Measurements from ENCODE around the gene CTSZ. TPM values are rescaled to one million over a fixed set of nuclear protein-coding genes. Genes with fewer than 3 reads are reported as not detected.

Gene CTSZ
- total and polyA plus RNA-seq, 2 of the 8 experiments (the other 6 are each of a cell fraction or from before 2014, with no cell fraction given) = 32.8 to 34.0 TPM

DNA sequence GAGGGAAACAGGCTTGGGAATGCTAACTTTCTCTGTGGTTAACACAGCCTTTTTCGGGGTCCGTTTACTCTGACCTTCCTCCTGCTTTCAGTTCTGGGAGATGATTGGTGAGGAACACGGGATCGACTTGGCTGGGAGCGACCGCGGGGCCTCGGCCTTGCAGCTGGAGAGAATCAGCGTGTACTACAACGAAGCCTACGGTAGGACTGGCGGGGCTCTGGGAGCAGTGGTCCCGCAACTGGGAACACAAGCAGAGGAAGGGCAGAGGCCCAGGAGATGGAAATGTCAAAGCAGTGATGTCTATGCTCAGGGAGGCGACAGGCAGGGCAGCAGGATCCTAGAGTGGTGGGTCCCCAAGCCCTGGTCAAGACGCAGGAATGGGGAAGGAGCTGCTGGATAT lies 15.7 kb upstream of the CTSZ start (continued):
- TF ChIP-seq, protein P1, sequence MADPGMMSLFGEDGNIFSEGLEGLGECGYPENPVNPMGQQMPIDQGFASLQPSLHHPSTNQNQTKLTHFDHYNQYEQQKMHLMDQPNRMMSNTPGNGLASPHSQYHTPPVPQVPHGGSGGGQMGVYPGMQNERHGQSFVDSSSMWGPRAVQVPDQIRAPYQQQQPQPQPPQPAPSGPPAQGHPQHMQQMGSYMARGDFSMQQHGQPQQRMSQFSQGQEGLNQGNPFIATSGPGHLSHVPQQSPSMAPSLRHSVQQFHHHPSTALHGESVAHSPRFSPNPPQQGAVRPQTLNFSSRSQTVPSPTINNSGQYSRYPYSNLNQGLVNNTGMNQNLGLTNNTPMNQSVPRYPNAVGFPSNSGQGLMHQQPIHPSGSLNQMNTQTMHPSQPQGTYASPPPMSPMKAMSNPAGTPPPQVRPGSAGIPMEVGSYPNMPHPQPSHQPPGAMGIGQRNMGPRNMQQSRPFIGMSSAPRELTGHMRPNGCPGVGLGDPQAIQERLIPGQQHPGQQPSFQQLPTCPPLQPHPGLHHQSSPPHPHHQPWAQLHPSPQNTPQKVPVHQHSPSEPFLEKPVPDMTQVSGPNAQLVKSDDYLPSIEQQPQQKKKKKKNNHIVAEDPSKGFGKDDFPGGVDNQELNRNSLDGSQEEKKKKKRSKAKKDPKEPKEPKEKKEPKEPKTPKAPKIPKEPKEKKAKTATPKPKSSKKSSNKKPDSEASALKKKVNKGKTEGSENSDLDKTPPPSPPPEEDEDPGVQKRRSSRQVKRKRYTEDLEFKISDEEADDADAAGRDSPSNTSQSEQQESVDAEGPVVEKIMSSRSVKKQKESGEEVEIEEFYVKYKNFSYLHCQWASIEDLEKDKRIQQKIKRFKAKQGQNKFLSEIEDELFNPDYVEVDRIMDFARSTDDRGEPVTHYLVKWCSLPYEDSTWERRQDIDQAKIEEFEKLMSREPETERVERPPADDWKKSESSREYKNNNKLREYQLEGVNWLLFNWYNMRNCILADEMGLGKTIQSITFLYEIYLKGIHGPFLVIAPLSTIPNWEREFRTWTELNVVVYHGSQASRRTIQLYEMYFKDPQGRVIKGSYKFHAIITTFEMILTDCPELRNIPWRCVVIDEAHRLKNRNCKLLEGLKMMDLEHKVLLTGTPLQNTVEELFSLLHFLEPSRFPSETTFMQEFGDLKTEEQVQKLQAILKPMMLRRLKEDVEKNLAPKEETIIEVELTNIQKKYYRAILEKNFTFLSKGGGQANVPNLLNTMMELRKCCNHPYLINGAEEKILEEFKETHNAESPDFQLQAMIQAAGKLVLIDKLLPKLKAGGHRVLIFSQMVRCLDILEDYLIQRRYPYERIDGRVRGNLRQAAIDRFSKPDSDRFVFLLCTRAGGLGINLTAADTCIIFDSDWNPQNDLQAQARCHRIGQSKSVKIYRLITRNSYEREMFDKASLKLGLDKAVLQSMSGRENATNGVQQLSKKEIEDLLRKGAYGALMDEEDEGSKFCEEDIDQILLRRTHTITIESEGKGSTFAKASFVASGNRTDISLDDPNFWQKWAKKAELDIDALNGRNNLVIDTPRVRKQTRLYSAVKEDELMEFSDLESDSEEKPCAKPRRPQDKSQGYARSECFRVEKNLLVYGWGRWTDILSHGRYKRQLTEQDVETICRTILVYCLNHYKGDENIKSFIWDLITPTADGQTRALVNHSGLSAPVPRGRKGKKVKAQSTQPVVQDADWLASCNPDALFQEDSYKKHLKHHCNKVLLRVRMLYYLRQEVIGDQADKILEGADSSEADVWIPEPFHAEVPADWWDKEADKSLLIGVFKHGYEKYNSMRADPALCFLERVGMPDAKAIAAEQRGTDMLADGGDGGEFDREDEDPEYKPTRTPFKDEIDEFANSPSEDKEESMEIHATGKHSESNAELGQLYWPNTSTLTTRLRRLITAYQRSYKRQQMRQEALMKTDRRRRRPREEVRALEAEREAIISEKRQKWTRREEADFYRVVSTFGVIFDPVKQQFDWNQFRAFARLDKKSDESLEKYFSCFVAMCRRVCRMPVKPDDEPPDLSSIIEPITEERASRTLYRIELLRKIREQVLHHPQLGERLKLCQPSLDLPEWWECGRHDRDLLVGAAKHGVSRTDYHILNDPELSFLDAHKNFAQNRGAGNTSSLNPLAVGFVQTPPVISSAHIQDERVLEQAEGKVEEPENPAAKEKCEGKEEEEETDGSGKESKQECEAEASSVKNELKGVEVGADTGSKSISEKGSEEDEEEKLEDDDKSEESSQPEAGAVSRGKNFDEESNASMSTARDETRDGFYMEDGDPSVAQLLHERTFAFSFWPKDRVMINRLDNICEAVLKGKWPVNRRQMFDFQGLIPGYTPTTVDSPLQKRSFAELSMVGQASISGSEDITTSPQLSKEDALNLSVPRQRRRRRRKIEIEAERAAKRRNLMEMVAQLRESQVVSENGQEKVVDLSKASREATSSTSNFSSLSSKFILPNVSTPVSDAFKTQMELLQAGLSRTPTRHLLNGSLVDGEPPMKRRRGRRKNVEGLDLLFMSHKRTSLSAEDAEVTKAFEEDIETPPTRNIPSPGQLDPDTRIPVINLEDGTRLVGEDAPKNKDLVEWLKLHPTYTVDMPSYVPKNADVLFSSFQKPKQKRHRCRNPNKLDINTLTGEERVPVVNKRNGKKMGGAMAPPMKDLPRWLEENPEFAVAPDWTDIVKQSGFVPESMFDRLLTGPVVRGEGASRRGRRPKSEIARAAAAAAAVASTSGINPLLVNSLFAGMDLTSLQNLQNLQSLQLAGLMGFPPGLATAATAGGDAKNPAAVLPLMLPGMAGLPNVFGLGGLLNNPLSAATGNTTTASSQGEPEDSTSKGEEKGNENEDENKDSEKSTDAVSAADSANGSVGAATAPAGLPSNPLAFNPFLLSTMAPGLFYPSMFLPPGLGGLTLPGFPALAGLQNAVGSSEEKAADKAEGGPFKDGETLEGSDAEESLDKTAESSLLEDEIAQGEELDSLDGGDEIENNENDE (IDR thresholded peaks at IDR 0.05; ENCODE audit: insufficient replicate concordance, low read length) = no peak
- no peak for TF ChIP-seq YY1 (IDR thresholded peaks at IDR 0.05; ENCODE audit: low read depth, low read length)
- no peak for TF ChIP-seq GTF2F1 (IDR thresholded peaks at IDR 0.05; ENCODE audit: borderline replicate concordance, low read depth, low read length)
- TF ChIP-seq TCF12 (IDR thresholded peaks at IDR 0.05; ENCODE audit: low read depth, low read length) = no peak
- TF ChIP-seq BRCA1 (IDR thresholded peaks at IDR 0.05; ENCODE audit: low read depth, low read length) = no peak
- no peak for TF ChIP-seq POLR2A (IDR thresholded peaks at IDR 0.05; ENCODE audit: control extremely low read depth in 1 of 2, low read depth in 2 of 2, low read length in 2 of 2)
- TF ChIP-seq RNF2 (IDR thresholded peaks at IDR 0.05; ENCODE audit: borderline replicate concordance, low read depth, low read length, missing control alignments, poor library complexity, severe bottlenecking) = no peak
- no peak for TF ChIP-seq CREB1 (IDR thresholded peaks at IDR 0.05)
- TF ChIP-seq TAF7 (optimal IDR thresholded peaks at IDR 0.05; ENCODE audit: borderline replicate concordance, low read depth, low read length) = no peak
- TF ChIP-seq MAFK (IDR thresholded peaks at IDR 0.05; ENCODE audit: low read depth, low read length) = no peak
- no peak for TF ChIP-seq SIRT6 (IDR thresholded peaks at IDR 0.05; ENCODE audit: low read length)

All from H1 (cell line).